ENCODE results near the gene KRT13.

DNA sequence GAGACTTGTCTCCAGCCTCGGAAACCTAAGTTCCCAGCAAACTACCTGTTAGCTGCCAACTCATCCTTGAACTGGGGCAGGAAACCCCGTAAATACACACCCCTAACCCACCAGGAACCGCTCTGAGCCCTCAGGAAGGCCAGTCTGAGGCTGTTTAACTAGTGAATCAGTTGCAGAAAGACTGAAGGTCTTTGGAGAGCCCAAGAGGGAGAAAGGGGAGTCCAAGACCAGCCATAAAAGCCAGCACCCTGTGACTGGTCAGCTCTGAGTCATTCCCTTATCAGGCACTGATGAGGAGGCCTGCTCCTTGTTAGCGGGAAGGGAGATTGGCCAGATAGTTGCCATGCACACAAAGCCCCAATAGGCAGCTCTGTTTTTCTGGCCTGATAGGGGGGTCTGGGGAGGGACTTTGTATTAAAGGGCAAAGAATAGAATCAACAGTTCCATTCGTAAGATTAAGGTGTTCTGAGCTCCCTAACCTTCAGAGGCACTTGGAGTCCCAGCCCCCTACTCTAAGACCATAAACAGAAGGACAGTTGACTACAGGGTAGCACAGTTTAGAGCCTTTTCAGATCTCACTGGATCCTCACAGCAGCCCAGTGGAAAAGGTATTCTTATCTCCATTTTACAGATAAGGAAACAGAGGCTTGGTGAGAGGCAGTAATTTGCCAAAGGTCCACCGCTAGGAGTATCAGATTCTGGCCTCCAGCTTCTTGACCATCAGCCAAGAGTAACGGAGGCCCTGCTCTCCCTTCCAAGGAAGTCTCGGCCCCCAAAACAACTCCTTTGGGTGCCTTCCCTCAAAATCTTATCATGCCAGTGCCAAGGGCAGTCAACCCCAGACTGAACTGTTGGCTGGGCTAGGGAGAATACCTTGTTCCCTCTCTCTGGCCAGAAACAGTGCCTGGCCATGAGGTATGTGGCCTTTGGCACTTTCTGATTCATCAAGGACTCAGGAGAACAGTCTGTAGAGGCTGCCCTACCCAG lies 24.9 kb upstream of the KRT13 start:
- TF ChIP-seq, protein P1, sequence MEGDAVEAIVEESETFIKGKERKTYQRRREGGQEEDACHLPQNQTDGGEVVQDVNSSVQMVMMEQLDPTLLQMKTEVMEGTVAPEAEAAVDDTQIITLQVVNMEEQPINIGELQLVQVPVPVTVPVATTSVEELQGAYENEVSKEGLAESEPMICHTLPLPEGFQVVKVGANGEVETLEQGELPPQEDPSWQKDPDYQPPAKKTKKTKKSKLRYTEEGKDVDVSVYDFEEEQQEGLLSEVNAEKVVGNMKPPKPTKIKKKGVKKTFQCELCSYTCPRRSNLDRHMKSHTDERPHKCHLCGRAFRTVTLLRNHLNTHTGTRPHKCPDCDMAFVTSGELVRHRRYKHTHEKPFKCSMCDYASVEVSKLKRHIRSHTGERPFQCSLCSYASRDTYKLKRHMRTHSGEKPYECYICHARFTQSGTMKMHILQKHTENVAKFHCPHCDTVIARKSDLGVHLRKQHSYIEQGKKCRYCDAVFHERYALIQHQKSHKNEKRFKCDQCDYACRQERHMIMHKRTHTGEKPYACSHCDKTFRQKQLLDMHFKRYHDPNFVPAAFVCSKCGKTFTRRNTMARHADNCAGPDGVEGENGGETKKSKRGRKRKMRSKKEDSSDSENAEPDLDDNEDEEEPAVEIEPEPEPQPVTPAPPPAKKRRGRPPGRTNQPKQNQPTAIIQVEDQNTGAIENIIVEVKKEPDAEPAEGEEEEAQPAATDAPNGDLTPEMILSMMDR (IDR thresholded peaks at IDR 0.05) = no peak
- no peak for TF ChIP-seq POLR2A (IDR thresholded peaks at IDR 0.05)
